Measurements from ENCODE around the gene SMURF1. TPM values are rescaled to one million over a fixed set of nuclear protein-coding genes. Genes with fewer than 3 reads are reported as not detected.

SMURF1 gene
- total RNA-seq, 1 experiment from 2014 or later = 30.2 TPM

GRCh38 chr7:99080679-99081078 is 63.2 kb downstream of the SMURF1 start:
- no peaks in the 10 kb centered on the region for H3K9me2 ChIP-seq (replicated peaks; ENCODE audit: low read length)
- DNase-seq = no peak
- intact Hi-C loops (cut with micrococcal nuclease) = no loop called here
- no peaks in the 10 kb centered on the region for H3F3A ChIP-seq (ENCODE audit: low read length, unreplicated experiment)
- BruUV-seq (replicated peaks) = no TSS peak
- peaks cover 37% of the 10 kb centered on the region; the same call in 1 of the 2 replicates for H4K20me1 ChIP-seq (ENCODE audit: low read length)
- ATAC-seq = no peak
- H3K9me3 ChIP-seq (ENCODE audit: low read length) = no peaks in the 10 kb centered on the region
- POLR2A ChIA-PET (ENCODE audit: unreplicated experiment) = no interaction called here
- H3K79me2 ChIP-seq (ENCODE audit: low read length) = peaks cover 92% of the 10 kb centered on the region
- no peak overlapping the region for H2AFZ ChIP-seq (ENCODE audit: low read length)
- peaks cover 7% of the 10 kb centered on the region; the same call in 1 of the 2 replicates for H3K36me3 ChIP-seq (ENCODE audit: low read depth, low read length)
- H3K27ac ChIP-seq (ENCODE audit: low read length) = no peak overlapping the region
- no peak for TF ChIP-seq EZH2 (IDR thresholded peaks at IDR 0.05; ENCODE audit: low read length, unreplicated experiment)
- TF ChIP-seq EZH2phosphoT487 (IDR thresholded peaks at IDR 0.05; ENCODE audit: borderline replicate concordance, low read length) = no peak
- TF ChIP-seq CTCF (conservative IDR thresholded peaks at IDR 0.05; ENCODE audit: low read depth, low read length) = no peak
- CTCF ChIA-PET = no interaction called here
- H3K4me2 ChIP-seq (ENCODE audit: low read length) = no peak overlapping the region
- H3K9ac ChIP-seq (ENCODE audit: low read length) = no peak overlapping the region
- H3K4me3 ChIP-seq (ENCODE audit: low read length) = no peak overlapping the region
- peaks cover 18% of the 10 kb centered on the region for H3K4me1 ChIP-seq (ENCODE audit: insufficient read depth, low read length)
- H3K27me3 ChIP-seq (ENCODE audit: low read length) = no peaks in the 10 kb centered on the region

- H3K9me3 ChIP-seq (ENCODE audit: low read length) = no peaks in the 10 kb centered on the region
- CTCF ChIA-PET = no interaction called here
- H3K27ac ChIP-seq (ENCODE audit: low read length) = no peak overlapping the region
- POLR2A ChIA-PET (ENCODE audit: unreplicated experiment) = interaction anchor here (0.6 kb wide), 1 partner anchor 83 kb away, joined by 4 read pairs; no protein-coding TSS in a partner anchor
- H3K27me3 ChIP-seq (ENCODE audit: low read length) = no peaks in the 10 kb centered on the region
- ATAC-seq (peak; percentile 29; the same call in 1 of the 2 replicates), DNase-seq (no peak)
- no peaks in the 10 kb centered on the region for H3K9me2 ChIP-seq (replicated peaks; ENCODE audit: low read length)
- no peak overlapping the region for H2AFZ ChIP-seq (ENCODE audit: low read length)
- no peak overlapping the region for H3K9ac ChIP-seq (ENCODE audit: low read length)
- H3F3A ChIP-seq (ENCODE audit: low read length, unreplicated experiment) = no peaks in the 10 kb centered on the region
- peaks cover 7% of the 10 kb centered on the region; the same call in 1 of the 2 replicates for H3K36me3 ChIP-seq (ENCODE audit: low read depth, low read length)
- intact Hi-C loops (cut with micrococcal nuclease) = no loop called here
- no TSS peak for BruUV-seq (replicated peaks)
- H4K20me1 ChIP-seq (ENCODE audit: low read length) = peaks cover 37% of the 10 kb centered on the region; the same call in 1 of the 2 replicates
- TF ChIP-seq EZH2 (IDR thresholded peaks at IDR 0.05; ENCODE audit: low read length, unreplicated experiment) (no peak), EZH2phosphoT487 (IDR thresholded peaks at IDR 0.05; ENCODE audit: borderline replicate concordance, low read length) (no peak), CTCF (conservative IDR thresholded peaks at IDR 0.05; ENCODE audit: low read depth, low read length) (no peak)
- no peak overlapping the region for H3K4me2 ChIP-seq (ENCODE audit: low read length)
- H3K4me1 ChIP-seq (ENCODE audit: insufficient read depth, low read length) = peaks cover 18% of the 10 kb centered on the region
- peaks cover 93% of the 10 kb centered on the region for H3K79me2 ChIP-seq (ENCODE audit: low read length)
- no peak overlapping the region for H3K4me3 ChIP-seq (ENCODE audit: low read length)
These were observed 64.8 kb downstream of the SMURF1 start for GRCh38 chr7:99079104-99079503.

GRCh38 chr7:99078416-99078815 is 65.5 kb downstream of the SMURF1 start:
- ATAC-seq (no peak), DNase-seq (no peak)
- Histone ChIP-seq H3K9me3 (ENCODE audit: low read length) (no peaks in the 10 kb centered on the region), H3K36me3 (ENCODE audit: low read depth, low read length) (peaks cover 7% of the 10 kb centered on the region; the same call in 1 of the 2 replicates), H4K20me1 (ENCODE audit: low read length) (peaks cover 37% of the 10 kb centered on the region; the same call in 1 of the 2 replicates), H3K27me3 (ENCODE audit: low read length) (no peaks in the 10 kb centered on the region), H3K9ac (ENCODE audit: low read length) (no peak overlapping the region), H3F3A (ENCODE audit: low read length, unreplicated experiment) (no peaks in the 10 kb centered on the region), H3K4me1 (ENCODE audit: insufficient read depth, low read length) (peaks cover 13% of the 10 kb centered on the region), H3K4me2 (ENCODE audit: low read length) (no peak overlapping the region), H3K27ac (ENCODE audit: low read length) (no peak overlapping the region), H3K4me3 (ENCODE audit: low read length) (no peak overlapping the region), H2AFZ (ENCODE audit: low read length) (no peak overlapping the region), H3K79me2 (ENCODE audit: low read length) (peaks cover 93% of the 10 kb centered on the region), H3K9me2 (replicated peaks; ENCODE audit: low read length) (no peaks in the 10 kb centered on the region)
- intact Hi-C loops (cut with micrococcal nuclease) = no loop called here
- BruUV-seq (replicated peaks) = no TSS peak
- CTCF ChIA-PET = no interaction called here
- TF ChIP-seq EZH2 (IDR thresholded peaks at IDR 0.05; ENCODE audit: low read length, unreplicated experiment) = no peak
- TF ChIP-seq EZH2phosphoT487 (IDR thresholded peaks at IDR 0.05; ENCODE audit: borderline replicate concordance, low read length) = no peak
- TF ChIP-seq CTCF (conservative IDR thresholded peaks at IDR 0.05; ENCODE audit: low read depth, low read length) = no peak
- POLR2A ChIA-PET (ENCODE audit: unreplicated experiment) = no interaction called here

Measured in PC-3 (cell line).